SK-N-SH treated with all-trans-retinoic acid at 6 μM for 48 hours (cell line): ENCODE results near the gene CYP27C1.

Experiments used
- ATAC-seq: fragments of 200-7000 bp; cut with Tn5 transposase; 3 replicates; pipeline ENCODE4 v1.9.1; 2020; ENCODE audit warnings: mild to moderate bottlenecking, moderate library complexity
- BACH2 ChIP-seq: fragments of 250-450 bp; sonication (Bioruptor Pico); IDR thresholded peaks from 2 replicates; pipeline ENCODE4 v1.9.0; 2021; ENCODE audit warnings: mild to moderate bottlenecking, borderline replicate concordance
- CREB5 ChIP-seq: fragments of 250-450 bp; sonication (Bioruptor Pico); IDR thresholded peaks from 2 replicates; pipeline ENCODE4 v1.5.1; 2020; ENCODE audit warnings: low read depth, mild to moderate bottlenecking, moderate library complexity
- CSDC2 ChIP-seq: fragments of 250-450 bp; sonication (Bioruptor Pico); IDR thresholded peaks from 2 replicates; pipeline ENCODE4 v1.5.0; 2020; ENCODE audit warnings: mild to moderate bottlenecking, moderate library complexity
- ESRRG ChIP-seq: fragments of 250-450 bp; sonication (Bioruptor Pico); IDR thresholded peaks from 2 replicates; pipeline ENCODE4 v1.6.1; 2021; ENCODE audit warnings: mild to moderate bottlenecking
- GLIS3 ChIP-seq: fragments of 250-450 bp; sonication (Bioruptor Pico); IDR thresholded peaks from 2 replicates; pipeline ENCODE4 v1.5.0; 2020; ENCODE audit warnings: mild to moderate bottlenecking, moderate library complexity
- ISL1 ChIP-seq: fragments of 250-450 bp; sonication (Bioruptor Pico); IDR thresholded peaks from 2 replicates; pipeline ENCODE4 v2.1.2; 2022; ENCODE audit warnings: mild to moderate bottlenecking, moderate library complexity
- OSR1 ChIP-seq: fragments of 250-450 bp; sonication (Bioruptor Pico); IDR thresholded peaks from 2 replicates; pipeline ENCODE4 v1.8.0; 2022; ENCODE audit warnings: moderate library complexity, mild to moderate bottlenecking, inconsistent platforms
- PATZ1 ChIP-seq: fragments of 250-450 bp; sonication (Bioruptor Pico); IDR thresholded peaks from 2 replicates; pipeline ENCODE4 v1.8.0; 2020; ENCODE audit warnings: mild to moderate bottlenecking, moderate library complexity, borderline replicate concordance
- POU6F1 ChIP-seq: fragments of 250-450 bp; sonication (Bioruptor Pico); IDR thresholded peaks from 2 replicates; pipeline ENCODE4 v1.8.0; 2021; ENCODE audit warnings: low read depth, mild to moderate bottlenecking, moderate library complexity, borderline replicate concordance
- RARB ChIP-seq: fragments of 250-450 bp; sonication (Bioruptor Pico); IDR thresholded peaks from 2 replicates; pipeline ENCODE4 v1.8.0; 2021; ENCODE audit warnings: mild to moderate bottlenecking, moderate library complexity
- SNAI2 ChIP-seq: fragments of 250-450 bp; sonication (Bioruptor Pico); IDR thresholded peaks from 2 replicates; pipeline ENCODE4 v1.5.0; 2020; ENCODE audit warnings: mild to moderate bottlenecking, moderate library complexity
- TCF4 ChIP-seq: fragments of 250-450 bp; sonication (Bioruptor Pico); IDR thresholded peaks from 2 replicates; pipeline ENCODE4 v1.8.0; 2021; ENCODE audit warnings: mild to moderate bottlenecking, moderate library complexity, borderline replicate concordance
- TOX ChIP-seq: fragments of 250-450 bp; sonication (Bioruptor Pico); IDR thresholded peaks from 2 replicates; pipeline ENCODE4 v1.8.0; 2021; ENCODE audit warnings: mild to moderate bottlenecking, moderate library complexity, borderline replicate concordance
- TSHZ2 ChIP-seq: fragments of 250-450 bp; sonication (Bioruptor Pico); IDR thresholded peaks from 2 replicates; pipeline ENCODE4 v1.5.0; 2020; ENCODE audit warnings: mild to moderate bottlenecking, moderate library complexity
- ZC3H10 ChIP-seq: fragments of 250-450 bp; sonication (Bioruptor Pico); IDR thresholded peaks from 2 replicates; pipeline ENCODE4 v1.5.1; 2021; ENCODE audit warnings: mild to moderate bottlenecking, moderate library complexity
- ZFP3 ChIP-seq: fragments of 250-450 bp; sonication (Bioruptor Pico); IDR thresholded peaks from 2 replicates; pipeline ENCODE4 v1.5.0; 2020; ENCODE audit warnings: mild to moderate bottlenecking, moderate library complexity
- ZFP30 ChIP-seq: fragments of 450-650 bp; formaldehyde crosslinking; IDR thresholded peaks from 2 replicates; pipeline ENCODE4 v1.5.0; 2022; ENCODE audit warnings: mild to moderate bottlenecking, moderate library complexity
- ZNF565 ChIP-seq: fragments of 450-650 bp; formaldehyde crosslinking; conservative IDR thresholded peaks from 2 replicates; pipeline ENCODE4 v1.5.0; 2020; ENCODE audit warnings: low read depth, mild to moderate bottlenecking, moderate library complexity
- ZNF8 ChIP-seq: fragments of 450-650 bp; formaldehyde crosslinking; IDR thresholded peaks from 2 replicates; pipeline ENCODE4 v1.5.0; 2020; ENCODE audit warnings: mild to moderate bottlenecking, moderate library complexity

CYP27C1 gene

GRCh38 chr2:127158614-127159290, 61.3 kb downstream of the CYP27C1 start (continued):
- TF ChIP-seq CREB5 (CRISPR knock-in tag): no peak
- TF ChIP-seq, all 23 proteins: peak for 0

GRCh38 chr2:127157651-127158485, 62.2 kb downstream of the CYP27C1 start:
- ATAC-seq: peak; percentile 39; the same call in 1 of the 3 replicates
- TF ChIP-seq TSHZ2: no peak
- no peak for TF ChIP-seq OSR1
- TF ChIP-seq ZC3H10 (CRISPR knock-in tag): no peak
- no peak for TF ChIP-seq SNAI2 (CRISPR knock-in tag)
- no peak for TF ChIP-seq ZFP30 (CRISPR knock-in tag)
- no peak for TF ChIP-seq ZFP3 (CRISPR knock-in tag)
- no peak for TF ChIP-seq POU6F1 (CRISPR knock-in tag)
- no peak for TF ChIP-seq TCF4 (CRISPR knock-in tag)
- no peak for TF ChIP-seq RARB (CRISPR knock-in tag)
- no peak for TF ChIP-seq BACH2 (CRISPR knock-in tag)
- TF ChIP-seq ESRRG: no peak
- no peak for TF ChIP-seq PATZ1 (CRISPR knock-in tag)
- TF ChIP-seq TOX (CRISPR knock-in tag): no peak
- TF ChIP-seq CSDC2: no peak
- TF ChIP-seq, all 23 proteins: peak for 0

GRCh38 chr2:127157114-127157513, 63.0 kb downstream of the CYP27C1 start:
- no peak for ATAC-seq
- TF ChIP-seq ZFP30 (CRISPR knock-in tag) (no peak), GLIS3 (CRISPR knock-in tag) (no peak), POU6F1 (CRISPR knock-in tag) (no peak), SNAI2 (CRISPR knock-in tag) (no peak)
- TF ChIP-seq, all 23 proteins: peak for 0

- no peak for ATAC-seq
Measured at GRCh38 chr2:127155947-127156346, 64.2 kb downstream of the CYP27C1 start.

More at GRCh38 chr2:127155947-127156346, 64.2 kb downstream of the CYP27C1 start:
- no peak for TF ChIP-seq ISL1 (CRISPR knock-in tag)
- no peak for TF ChIP-seq CREB5 (CRISPR knock-in tag)
- no peak for TF ChIP-seq GLIS3 (CRISPR knock-in tag)
- no peak for TF ChIP-seq ZNF8 (CRISPR knock-in tag)
- TF ChIP-seq ZNF565 (CRISPR knock-in tag): no peak
